Mucosa of gallbladder (tissue), 1 donor: ENCODE results near the gene ALKBH6. TPM values are rescaled to one million over a fixed set of nuclear protein-coding genes. Genes with fewer than 3 reads are reported as not detected.

Experiments
- DNase-seq: peaks from one replicate; pipeline ENCODE4 v3.0.0-alpha.2; 2020; ENCODE audit warnings: low spot score
- total RNA-seq: library from RNA; stranded (reverse); gene quantifications from one replicate; pipeline ENCODE4 v1.2.1, GENCODE V29; 2021
- donor health status: DM: no; HTN: no; CAD: no.

Gene ALKBH6
- total RNA-seq, 1 donor from 2014 or later: 34.9 TPM

DNA sequence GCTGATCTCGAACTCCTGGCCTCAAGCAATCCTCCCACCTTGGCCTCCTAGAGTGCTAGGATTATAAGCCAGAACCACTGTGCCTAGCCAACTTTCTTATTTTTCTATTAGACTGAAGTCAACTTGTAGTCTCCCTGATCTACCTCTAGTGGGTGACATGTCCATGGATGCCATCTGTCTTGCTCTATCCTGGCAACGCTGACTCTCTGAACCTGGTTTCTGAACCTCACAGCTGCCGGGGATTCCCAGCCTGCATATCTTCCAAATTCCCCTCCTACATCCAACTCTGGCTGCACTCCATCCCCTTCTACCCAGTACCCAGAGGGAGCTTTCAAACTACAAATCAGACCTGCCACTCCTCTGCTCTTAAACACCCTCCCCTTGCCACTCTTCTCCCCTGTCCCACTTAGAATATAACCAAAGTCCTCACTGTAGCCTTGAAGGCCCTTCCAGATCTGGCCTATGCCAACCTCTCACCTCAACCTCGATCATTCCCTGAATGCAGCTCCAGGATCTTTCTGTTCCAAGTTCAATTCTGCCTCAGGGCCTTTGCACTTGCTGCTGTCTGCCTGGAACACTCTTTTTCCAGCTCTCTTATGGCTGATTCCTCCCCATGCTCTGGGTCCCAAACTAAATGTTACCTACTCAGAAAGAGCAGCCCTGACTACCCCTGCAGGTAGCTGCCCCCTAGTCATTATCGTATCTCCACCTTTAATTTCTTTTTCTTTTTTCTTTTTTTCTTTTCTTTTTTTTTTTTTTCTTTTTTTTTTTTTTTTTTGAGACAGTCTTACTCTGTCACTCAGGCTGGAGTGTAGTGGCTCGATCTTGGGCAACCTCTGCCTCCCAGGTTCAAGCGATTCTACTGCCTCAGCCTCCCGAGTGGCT is 16.5 kb upstream of the ALKBH6 start:
- no peak for DNase-seq

DNA sequence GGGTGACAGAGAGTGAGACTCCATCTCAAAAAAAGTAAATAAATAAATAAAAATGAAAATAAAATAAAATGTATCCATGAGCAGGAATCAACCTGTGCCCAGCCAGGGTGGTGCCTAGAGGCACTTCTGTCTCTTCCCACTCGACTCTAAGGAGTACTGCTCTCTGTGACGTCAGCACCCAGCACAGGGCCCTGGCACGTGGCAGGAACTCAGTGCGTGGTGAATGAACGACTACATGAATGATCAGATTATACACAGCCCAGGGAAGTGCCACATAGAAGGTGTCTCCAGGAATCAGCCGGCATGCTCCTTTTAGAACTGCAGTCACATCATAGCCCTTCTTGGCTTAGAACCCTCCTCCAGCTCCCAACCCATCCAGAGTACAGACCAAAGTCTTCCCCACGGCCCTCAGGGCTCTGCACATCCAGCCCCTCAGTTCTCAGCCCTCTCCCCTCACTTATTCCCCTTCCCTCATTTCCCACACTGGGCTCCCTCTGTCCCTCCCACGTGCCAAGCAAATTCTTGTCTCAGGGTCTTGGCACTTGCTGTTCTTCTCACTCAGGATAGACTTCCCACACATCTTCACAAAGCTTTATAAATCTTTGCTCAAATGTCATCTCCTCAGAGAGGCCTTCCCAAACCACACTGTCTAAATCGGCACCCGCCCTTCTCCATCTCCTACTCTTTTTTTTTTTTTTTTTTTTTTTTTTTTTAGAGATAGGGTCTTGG is 14.5 kb upstream of the ALKBH6 start:
- no peak for DNase-seq

DNA sequence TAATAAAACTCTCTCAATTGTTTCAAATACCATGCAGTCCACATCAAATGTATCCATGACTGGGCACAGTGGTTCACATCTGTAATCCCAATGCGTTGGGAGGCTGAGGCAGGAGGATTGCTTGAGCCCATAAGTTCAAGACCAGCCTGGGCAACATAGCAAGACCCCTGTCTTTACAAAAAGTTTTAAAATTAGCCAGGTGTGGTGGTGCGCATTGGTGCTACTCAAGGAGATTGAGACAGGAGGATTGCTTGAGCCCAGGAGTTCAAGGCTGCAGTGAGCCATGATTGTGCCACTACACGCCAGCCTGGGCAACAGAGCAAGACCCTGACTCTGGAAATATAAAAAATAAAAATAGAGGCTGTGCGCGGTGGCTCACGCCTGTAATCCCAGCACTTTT is 13.7 kb upstream of the ALKBH6 start:
- no peak for DNase-seq

DNA sequence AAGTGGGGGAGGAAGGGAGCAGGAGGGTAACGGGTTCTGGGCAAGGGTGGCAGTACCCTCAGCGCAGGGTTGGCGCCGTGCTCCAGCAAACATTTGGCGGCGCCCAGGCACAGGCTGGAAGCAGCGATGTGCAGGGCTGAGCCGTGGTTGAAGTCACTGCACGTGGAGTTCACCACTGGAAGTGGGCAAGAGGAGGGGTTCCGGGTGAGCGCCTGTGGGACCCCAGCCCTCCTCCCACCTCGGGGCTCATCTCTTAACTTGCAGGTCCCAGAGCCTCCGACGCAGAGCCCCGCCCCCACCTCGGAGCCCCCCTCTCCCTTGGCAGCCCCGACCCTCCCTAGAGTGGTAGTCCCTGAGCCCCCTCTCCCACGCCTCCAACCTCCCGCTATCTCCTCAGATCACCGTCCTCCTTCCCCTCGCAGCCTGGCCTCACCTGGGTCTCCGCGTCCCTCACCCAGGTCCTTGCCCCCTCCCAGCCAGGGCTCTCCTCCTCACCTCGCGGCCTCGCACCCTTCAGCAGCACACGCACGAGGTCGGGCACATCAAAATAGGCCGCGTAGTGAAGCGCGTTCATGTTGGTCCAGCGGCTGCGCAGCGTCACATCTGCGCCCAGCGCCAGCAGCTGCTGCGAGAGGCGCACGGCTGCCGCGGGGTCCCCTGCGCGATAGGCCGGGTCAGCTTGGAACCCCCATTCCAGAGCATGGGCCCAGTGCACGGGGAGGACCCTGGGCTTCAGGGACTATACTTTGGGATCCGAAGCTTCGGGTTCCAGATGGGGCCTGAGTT is 12.3 kb upstream of the ALKBH6 start:
- no peak for DNase-seq

DNA sequence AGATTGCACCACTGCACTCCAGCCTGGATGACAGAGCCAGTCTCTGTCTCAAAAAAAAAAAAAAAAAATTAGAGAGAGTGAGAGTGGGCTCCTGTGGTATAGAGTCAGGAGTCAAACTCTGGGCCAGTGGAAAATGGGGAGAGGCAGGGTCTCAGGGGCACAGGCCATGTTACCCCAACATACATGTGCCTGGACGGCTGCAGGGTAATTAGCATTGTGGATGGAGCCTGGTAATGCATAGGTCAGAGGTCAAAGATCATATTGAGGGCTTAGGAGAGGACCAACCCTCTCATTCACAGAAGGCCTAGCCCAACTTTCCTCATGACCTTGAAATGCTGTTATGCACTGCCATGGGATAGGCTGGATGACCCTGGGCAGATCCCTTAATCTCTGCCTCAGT is 11.5 kb upstream of the ALKBH6 start:
- no peak for DNase-seq

DNA sequence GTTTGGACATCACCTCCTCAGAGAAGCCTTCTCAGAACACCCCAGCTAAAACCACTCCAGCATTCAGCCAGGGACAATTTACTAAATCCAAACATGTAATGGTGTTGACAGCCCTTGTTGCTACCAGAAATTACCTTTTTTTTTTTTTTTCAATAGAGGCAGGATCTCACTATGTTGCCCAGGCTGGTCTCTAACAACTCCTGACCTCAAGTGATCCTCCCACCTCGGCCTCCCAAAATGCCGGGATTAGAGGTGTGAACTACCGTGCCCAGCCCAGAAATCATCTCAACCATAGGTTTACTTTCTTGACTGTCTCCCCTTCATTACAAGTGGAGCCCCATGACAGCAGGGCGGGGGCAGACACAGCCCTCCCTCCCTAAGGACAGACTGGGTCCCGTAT is 9.4 kb upstream of the ALKBH6 start:
- no peak for DNase-seq

DNA sequence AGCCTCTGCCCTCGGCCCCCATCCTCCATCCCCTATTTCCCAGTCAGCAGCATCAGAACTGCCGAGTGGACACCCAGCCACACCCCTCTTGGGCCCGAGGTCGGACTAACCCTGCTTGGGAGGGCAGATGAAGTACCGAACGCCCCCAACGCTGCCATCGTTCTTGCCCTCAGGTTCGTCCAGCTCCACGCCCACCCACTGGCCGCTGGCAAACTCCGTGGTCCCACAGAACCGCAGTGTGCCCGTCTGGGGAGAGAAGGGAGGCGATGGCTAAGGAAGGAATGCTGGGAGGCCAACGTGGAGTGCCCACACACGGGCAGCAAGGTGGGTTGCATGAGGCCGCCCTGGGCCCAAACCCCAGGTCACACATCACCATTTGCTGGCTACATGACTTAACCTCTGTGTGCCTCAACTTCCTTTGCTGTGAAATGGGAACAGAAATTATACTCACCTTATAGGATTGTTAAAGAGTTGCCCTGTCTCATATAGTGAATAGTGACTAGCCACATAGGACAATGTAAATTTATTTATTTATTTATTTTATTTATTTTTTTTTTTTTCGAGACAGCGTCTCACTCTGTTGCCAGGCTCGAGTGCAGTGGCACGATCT is 5.2 kb upstream of the ALKBH6 start:
- DNase-seq: no peak

DNA sequence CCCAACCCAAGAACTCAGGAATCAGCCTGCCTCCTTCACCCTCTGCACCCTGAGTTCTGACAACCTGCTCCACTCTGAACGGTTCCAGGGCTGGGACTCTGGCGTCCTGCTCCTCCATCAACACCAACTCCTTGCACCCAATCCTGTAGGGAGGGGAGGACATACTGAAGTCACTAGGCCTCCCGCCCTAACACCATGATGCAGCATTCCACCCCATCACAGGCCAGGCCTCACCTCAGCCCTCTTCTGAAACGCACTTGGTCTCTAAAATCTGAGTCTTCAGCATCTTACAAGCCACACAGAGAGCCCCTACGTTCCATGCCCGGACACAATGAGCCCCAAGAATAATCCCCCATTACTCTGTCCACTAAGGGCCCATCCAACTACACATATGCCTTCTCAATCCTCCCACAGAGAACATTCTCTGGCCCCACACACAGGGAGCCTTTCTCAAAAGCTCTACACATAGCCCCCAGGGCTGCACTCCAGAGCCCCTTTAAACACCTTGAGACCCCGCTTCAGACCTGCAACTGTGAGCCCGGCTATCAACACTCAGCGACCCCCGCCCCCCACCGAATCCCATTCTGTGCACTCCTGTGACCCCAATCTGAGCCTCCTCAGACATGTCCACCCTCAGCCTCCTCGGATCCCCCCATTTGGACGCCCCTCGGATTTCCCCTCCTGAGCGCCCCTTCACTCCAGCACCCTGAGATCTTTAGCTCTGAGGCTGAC is 567 bp downstream of the ALKBH6 start:
- DNase-seq: no peak

DNA sequence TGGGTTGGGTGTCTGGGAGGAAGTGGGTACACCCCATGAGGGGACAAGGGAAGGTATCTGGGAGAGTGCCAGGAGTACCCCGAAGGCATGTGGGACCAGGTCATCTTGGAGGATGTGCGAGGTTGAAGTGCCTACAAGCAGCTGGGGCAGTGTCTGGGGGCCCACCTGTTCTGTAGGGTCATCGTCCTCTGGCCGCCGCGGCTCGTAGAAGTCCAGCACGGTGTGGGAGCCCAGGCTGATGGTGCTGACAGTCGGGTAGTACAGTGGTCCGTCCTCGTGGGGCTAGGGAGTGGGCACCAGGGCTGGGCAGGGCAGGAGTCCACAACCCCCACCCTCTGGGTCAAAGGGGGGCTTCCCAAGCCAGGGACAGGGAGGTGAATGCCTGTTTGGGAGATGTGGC is 3.6 kb downstream of the ALKBH6 start:
- no peak for DNase-seq

DNA sequence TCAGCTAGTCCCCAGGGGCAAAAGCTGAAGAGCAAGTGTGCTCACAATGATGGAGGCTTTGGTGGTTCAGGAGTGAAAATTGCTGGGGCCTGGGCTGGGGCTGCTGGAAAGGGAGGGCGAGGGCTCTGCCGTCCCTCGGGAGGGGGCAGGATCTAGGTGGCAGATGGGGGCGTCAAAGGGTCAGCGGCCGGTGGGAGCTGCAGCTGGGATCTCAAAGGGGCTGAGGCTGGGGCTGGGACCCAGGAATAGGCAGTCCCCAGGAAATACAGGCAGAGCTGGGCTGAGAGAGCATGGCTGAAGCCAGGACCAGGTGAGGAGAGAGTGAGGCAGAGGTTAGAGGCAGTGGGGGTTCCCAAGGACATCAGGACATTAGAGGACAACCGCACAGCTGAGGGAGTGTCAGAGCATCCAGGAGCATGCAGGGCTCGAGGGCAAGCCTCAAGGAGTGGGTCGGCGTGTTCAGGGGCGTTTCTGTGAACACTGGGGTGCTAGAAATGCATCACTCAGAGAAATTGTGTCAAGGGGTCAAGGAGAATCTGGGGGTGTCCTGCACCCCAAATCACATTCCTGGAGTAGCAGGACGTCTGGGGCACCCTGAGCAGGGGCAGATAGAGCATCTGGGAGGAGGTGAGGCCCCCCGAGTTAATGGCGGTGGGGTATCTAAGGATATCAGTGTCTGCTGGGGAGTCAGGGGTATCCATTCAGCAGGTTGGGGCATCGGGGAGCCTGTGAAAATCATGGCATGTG is 4.2 kb downstream of the ALKBH6 start:
- DNase-seq: no peak

DNA sequence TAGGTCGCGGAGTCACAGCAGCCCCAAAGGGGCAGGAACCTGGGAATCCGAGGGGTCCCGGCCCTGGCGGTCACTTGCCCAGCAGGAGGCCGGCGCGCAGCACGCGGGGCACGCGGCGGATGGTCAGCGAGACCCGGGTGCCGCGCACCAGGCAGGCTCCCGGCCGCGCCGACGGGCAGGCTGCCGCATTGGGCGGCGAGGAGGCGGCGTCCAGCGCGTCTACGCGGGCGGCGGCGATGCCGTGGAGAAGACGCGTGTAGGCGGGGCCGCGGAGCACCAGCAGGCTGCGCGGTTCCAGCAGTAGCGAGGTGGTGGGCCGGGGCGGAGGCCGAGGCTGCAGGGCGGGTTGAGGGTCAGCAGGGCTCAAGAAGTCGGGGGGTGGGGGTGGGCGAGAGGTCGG is 4.8 kb downstream of the ALKBH6 start:
- DNase-seq: peak; percentile 65

DNA sequence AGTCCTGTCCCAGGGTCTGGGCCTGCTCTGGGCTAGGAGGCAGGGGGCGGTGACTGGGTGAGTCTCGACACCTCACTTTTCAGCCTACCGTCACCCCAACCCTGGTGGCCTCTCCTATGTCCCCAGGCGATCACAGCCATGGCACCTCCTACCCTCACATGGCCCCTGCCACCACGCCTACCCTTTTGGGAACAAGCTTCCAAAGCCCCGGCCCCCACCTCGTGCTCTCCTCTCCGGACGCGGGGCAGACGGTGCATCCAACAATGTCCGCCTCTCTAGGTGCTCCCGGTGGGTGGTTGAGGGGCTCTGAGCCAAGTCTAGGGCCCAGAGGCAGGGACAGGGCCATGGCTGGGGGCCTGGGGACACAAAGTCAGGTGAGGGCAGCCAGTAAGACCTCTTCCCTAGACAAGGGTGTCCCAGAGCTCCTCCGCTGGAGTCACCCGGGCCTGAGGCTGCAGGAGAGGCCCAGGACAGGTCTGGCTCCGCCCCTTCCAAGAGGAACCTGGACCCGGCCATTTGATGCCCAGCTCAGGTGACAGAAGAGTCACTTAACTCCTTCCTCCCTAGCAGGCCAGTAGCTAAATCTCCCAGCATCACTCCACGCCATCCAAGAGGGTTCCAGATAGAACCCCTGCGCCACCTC is 5.6 kb downstream of the ALKBH6 start, which contains the start of gene SYNE4:
Gene SYNE4 (minus strand): TSS at position 478 of the 643 bp plus-strand sequence. CDS start 132 bp downstream, at position 346.
- peak; percentile 74 for DNase-seq

DNA sequence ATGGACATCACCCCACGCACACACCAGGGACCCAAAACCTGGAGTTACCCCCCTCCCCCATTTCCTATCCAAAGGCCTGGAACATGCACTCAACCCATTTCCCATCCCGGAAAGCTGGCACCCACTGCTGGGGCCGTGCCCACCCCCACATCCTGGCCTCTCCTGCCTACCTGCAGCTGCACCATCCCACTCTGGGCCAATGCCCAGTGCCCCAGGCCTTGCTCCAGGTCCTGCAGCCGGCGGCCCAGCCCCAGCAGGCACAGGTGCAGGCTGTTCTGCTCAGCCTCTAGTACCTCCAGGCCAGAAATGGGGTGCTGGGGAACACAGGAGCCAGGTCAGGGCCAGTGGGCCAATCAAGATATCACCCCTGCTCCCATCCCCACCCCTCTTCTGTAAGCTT is 7.1 kb downstream of the ALKBH6 start:
- DNase-seq: no peak

DNA sequence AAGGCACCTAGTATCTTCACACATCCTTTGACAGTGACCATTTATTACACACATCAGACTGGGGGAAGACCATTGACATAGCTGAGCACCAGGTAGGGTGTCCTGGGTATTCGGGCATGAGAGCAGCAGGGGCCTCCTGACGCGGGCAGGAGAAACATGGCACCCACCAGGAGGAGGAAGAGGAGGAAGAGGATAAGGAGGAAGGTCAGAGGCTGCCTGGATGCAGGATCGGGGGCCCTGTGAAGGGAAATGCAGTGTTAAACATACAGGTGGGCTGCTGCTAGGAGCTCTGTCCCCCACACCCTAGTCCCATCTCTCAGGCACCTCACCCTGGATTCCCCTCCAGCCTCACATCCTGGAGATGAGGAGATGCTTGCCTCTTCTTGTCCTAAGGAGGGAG is 10.7 kb downstream of the ALKBH6 start:
- DNase-seq: no peak

DNA sequence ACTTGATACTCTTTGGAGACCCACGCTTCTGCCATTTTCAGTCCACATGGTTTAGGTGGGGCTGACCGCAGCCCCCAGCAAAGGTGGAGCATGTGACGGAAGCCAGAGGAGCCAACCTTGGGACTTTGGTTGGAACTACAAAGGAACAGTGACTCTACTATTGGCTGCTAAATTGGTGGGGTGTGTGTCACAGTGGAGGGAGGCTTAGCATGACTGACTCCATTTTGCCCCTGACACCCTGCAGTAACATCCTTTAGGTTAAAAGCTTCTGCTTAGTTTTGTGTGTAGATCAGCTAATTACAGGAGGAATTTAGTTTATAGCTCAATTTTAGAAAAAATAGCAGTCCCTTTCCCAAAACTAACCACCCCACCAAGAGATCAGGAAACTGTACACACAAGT is 12.4 kb downstream of the ALKBH6 start:
- no peak for DNase-seq

DNA sequence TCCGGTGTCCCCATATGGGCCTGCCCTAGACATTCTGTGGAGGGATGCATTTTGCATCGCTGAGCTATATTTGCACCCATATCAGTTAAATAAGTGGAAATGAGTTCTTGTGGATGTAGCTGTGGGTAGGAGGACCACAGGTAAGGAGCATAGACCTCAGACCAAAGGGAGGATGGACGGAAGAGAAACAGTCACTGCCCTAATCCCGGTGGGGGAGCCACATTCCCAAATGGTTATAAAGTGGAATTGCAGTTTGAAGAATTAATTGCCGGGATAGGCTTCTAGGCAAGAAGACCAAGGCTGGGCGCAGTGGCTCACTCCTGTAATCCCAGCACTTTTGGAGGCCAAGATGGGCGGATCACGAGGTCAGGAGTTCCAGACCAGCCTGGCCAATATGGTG is 17.2 kb downstream of the ALKBH6 start:
- no peak for DNase-seq

DNA sequence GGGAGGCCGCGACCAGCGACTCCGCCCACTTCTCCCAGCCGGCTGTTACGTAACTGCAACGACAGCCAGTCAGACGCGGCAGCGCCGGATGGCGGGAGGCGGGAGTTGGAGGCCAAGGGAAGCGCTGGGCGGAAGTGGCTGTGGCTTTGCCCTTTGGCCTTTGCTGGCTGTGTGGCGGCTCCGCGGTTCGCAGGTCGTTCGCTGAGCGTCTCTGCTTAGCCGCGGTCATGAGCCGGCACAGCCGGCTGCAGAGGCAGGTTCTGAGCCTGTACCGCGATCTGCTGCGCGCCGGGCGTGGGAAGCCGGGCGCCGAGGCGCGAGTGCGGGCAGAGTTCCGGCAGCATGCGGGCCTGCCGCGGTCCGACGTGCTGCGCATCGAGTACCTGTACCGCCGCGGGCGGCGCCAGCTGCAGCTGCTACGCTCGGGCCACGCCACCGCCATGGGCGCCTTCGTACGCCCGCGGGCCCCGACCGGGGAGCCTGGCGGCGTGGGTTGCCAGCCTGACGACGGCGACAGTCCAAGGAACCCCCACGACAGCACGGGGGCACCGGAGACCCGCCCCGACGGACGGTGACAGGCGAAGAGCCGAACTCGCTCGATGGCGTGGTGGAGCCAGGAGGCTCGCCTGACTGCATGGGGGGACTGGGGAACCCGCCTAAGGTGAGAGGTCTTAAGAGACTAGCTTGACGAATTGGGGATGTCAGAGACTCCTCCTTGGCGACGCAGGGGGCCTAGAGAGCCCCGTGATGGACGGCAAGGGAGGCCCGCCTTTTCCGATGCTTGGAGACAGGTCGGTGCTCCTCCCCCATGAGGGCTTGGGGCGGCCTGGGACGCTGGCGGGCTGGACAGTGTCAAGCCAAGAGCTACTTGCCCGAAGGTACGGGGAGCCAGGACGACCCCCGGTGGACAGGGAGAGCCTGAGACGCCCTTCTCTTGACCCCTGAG is 18.7 kb downstream of the ALKBH6 start, which contains the start of gene SDHAF1:
Gene SDHAF1 (plus strand): TSS at position 141 of the 946 bp plus-strand sequence. CDS start 87 bp downstream, at position 228.
- peak; percentile 96 for DNase-seq

DNA sequence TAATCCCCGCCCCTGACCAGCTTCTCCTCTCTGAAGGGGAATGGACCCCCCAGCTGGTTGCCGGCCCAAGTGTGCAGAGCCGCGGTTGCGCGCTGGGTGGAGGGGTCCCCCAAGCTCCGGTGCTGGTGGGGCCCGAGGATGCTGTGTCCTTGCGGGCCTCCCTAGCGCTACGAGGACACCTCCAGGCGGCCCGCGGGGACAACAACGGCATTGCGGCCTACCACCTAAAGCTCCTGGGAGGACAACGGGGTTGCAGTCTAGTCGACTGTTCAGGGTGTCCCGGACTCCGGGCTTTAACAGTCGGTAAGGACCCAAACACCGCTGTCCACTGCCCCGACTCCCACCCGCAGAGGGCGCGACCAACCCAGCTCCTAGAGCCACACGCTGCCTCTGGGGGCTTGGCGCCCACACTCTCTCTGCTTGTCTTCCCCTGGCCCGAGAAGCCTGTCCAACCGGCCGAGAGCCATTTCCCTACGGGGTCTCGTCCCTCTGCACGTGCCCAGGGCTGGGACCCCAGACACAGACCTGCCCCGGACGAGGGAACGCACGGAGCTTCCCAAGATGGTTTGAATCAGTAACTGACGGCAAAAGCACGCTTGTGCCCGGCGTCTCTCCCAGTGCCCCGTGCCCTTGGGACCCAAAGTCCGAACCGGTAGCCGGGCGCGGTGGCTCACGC is 20.0 kb downstream of the ALKBH6 start:
- no peak for DNase-seq
